C4-2B (cell line): ENCODE measurements around the gene COL19A1.

Experiments
- H3K27ac ChIP-seq: fragments of 450-650 bp; 2 replicates; pipeline ENCODE4 v1.5.1; 2017
- ZFX ChIP-seq: fragments of 450-650 bp; IDR thresholded peaks from 2 replicates; pipeline ENCODE4 v1.6.1; 2017
- TF ChIP-seq, protein P1 (sequence below): fragments of 450-650 bp; conservative IDR thresholded peaks from 2 replicates; pipeline ENCODE4 v1.5.1; 2017; ENCODE audit warnings: mild to moderate bottlenecking

COL19A1 gene

DNA sequence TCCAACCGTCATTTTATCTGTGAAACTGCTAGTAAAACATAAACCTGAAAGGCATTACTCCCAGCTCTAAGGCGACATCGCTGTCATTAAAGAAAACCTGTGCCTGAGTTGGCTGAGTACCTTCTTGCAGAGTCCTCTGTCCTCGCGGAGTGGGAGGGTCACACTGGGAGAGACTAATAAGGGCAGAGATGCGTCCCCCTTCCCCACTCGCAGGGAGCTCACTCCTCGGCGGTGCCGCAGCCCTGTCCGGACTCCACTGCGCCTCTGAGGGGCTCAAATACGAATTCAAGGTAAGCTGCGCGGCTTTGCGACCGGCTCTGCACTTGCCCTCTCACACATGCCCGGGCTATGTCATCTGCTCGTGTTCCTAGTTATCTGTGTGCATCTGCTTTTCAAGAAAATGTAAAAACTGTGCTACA lies at the start of gene COL19A1:
Gene COL19A1, plus strand, starts transcription at position 206 of the 419 bp plus-strand sequence. CDS start 13,012 bp downstream, outside the sequence.
- no peak within 1 kb of the TSS for H3K27ac ChIP-seq

DNA sequence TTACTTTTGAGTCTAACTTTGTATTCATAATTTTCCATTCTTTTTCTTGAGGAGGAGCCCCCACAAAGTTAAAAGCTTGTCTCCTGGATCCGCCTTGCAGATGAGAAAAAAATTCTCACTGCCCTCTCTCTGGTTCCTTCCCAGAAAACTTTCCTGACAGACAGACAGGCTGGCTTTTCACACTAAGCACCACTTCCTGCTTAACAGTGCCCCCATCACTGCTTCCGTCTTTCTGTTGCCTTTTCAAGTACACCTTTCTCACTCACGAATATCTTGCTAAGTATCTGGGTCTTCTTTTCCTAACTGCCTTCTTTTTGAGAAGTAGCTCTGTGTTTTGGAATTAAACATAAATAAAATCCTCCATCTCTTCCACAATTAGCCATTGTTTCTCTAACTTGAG lies 49.8 kb upstream of the COL19A1 start:
- TF ChIP-seq, protein P1, sequence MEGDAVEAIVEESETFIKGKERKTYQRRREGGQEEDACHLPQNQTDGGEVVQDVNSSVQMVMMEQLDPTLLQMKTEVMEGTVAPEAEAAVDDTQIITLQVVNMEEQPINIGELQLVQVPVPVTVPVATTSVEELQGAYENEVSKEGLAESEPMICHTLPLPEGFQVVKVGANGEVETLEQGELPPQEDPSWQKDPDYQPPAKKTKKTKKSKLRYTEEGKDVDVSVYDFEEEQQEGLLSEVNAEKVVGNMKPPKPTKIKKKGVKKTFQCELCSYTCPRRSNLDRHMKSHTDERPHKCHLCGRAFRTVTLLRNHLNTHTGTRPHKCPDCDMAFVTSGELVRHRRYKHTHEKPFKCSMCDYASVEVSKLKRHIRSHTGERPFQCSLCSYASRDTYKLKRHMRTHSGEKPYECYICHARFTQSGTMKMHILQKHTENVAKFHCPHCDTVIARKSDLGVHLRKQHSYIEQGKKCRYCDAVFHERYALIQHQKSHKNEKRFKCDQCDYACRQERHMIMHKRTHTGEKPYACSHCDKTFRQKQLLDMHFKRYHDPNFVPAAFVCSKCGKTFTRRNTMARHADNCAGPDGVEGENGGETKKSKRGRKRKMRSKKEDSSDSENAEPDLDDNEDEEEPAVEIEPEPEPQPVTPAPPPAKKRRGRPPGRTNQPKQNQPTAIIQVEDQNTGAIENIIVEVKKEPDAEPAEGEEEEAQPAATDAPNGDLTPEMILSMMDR = no peak
- no peak for TF ChIP-seq ZFX
- no peak overlapping the region for H3K27ac ChIP-seq

More for the DNA sequence above, at the start of gene COL19A1:
- TF ChIP-seq, protein P1 = no peak
- no peak for TF ChIP-seq ZFX

DNA sequence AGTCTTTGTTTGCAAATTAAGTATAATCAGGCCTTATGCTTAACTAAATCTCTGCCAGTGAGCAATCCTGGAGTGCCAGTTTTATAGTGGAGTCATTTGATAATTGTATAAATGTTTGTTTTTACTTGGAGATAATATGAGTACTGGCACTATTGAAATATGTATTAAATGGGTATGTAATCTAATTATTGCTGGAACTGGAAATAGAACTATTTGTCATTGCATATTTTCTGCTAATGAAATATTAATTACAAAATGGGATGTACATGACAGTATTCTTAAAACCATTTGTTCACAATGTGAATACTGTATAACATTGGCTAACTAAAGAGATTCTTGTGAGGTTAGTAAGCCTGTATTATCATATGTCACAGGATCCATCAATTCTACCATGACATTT lies 49.0 kb upstream of the COL19A1 start:
- no peak overlapping the region for H3K27ac ChIP-seq
- no peak for TF ChIP-seq ZFX
- TF ChIP-seq, protein P1 = no peak

- TF ChIP-seq ZFX = no peak
- TF ChIP-seq, protein P1 = no peak
- no peak overlapping the region for H3K27ac ChIP-seq
These were observed 48.0 kb upstream of the COL19A1 start for GRCh38 chr6:69818223-69818930.

- no peak overlapping the region for H3K27ac ChIP-seq
- TF ChIP-seq, protein P1 = no peak
- TF ChIP-seq ZFX = no peak
These were observed 47.2 kb upstream of the COL19A1 start for GRCh38 chr6:69819138-69819537.

DNA sequence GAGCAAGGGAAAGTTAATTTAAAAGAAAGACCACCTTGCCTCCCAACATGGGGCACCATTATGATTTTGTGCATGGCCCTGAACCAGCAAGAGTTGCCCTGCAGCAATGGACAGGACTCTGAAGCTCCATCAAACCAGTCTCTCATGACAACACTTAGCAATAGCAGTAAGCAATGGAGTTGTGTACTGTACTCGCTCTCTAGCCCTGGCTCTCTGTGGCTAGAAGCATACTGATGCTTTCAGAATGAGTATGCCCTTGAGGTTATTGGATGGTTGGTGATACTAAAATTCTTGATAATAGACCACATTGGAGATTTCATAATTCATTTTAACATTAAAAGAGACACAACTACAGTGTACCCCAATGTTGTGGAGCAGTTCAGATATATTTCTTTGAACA lies 46.3 kb upstream of the COL19A1 start:
- TF ChIP-seq, protein P1 = no peak
- H3K27ac ChIP-seq = no peak overlapping the region

GRCh38 chr6:69820438-69820837 lies 45.9 kb upstream of the COL19A1 start:
- no peak for TF ChIP-seq ZFX
- TF ChIP-seq, protein P1 = no peak
- H3K27ac ChIP-seq = no peak overlapping the region
